K562 (cell line): ENCODE results near the gene NKIRAS1. TPM values are rescaled to one million over a fixed set of nuclear protein-coding genes. Genes with fewer than 3 reads are reported as not detected.

Experiments
- ATAC-seq: fragments of 200-7000 bp; cut with Tn5 transposase; 3 replicates; pipeline ENCODE4 v1.9.1; 2020; ENCODE audit warnings: moderate library complexity
- BruUV-seq: library from RNA; stranded (reverse); fragments of 400-500 nt; replicated peaks from 2 replicates; lab custom pipeline; 2021; lab: Mats Ljungman, UMichigan
- CTCF ChIA-PET: fragments of 300-600 bp; formaldehyde crosslinking; extraction: SDS; loops from one replicate; lab custom pipeline; 2021; ENCODE audit warnings: low intra/inter-chr PET ratio; lab: Yijun Ruan, JAX
- POLR2A ChIA-PET: fragments of 300-600, 350-650 bp; sonication (Branson Sonifier 250); formaldehyde crosslinking; extraction: SDS; loops from one replicate; lab custom pipeline; 2021; ENCODE audit warnings: antibody characterized with exemption, inconsistent platforms; lab: Yijun Ruan, JAX
- DNase-seq, 4 experiments: peaks; one replicate each; pipeline versions ENCODE4 v3.0.0 to v3.0.0-alpha.2; 2011 to 2018; ENCODE audit warnings: low spot score in 3 of 4, mixed read lengths in 3 of 4; ENCODE audit errors: extremely low read depth in 1 of 4
- FAIRE-seq: peaks from 2 replicates; lab custom pipeline; 2011; peaks lifted over from hg19 to GRCh38; lab: Jason Lieb, UNC
- H2AFZ ChIP-seq: 2 replicates; pipeline ENCODE4 v1.6.0; 2011; ENCODE audit warnings: low read depth, low read length, control low read depth, inconsistent platforms
- H3K27ac ChIP-seq: fragments of 200-600 bp; 3 replicates; pipeline ENCODE4 v1.8.0; 2011; ENCODE audit warnings: low read depth, mild to moderate bottlenecking, control low read depth, inconsistent platforms, low read length, moderate library complexity, mixed read lengths; ENCODE audit errors: extremely low read depth
- H3K27me3 ChIP-seq, 2 experiments: fragments of 300-600 bp in 1 of 2; 2 replicates in 1 of 2; 3 replicates in 1 of 2; pipeline versions ENCODE4 v1.6.0 to v1.8.0; 2011; ENCODE audit warnings: inconsistent platforms in 2 of 2, low read length in 2 of 2, mild to moderate bottlenecking in 1 of 2, mixed read lengths in 1 of 2, moderate library complexity in 1 of 2; ENCODE audit not compliant: control insufficient read depth in 2 of 2, insufficient read depth in 2 of 2
- H3K36me3 ChIP-seq: fragments of 300-600 bp; 3 replicates; pipeline ENCODE4 v1.8.0; 2011; ENCODE audit warnings: mild to moderate bottlenecking, low read length, inconsistent platforms; ENCODE audit not compliant: control insufficient read depth, insufficient read depth
- H3K4me1 ChIP-seq, 2 experiments: fragments of 200-600 bp in 1 of 2; replicated peaks in 1 of 2; 2 replicates in 1 of 2; 3 replicates in 1 of 2; pipeline versions ENCODE4 v1.5.1 to v1.8.0; 2011; ENCODE audit warnings: inconsistent platforms in 2 of 2, low read length in 2 of 2, mild to moderate bottlenecking in 1 of 2, mixed read lengths in 1 of 2, moderate library complexity in 1 of 2; ENCODE audit not compliant: control insufficient read depth in 2 of 2, insufficient read depth in 2 of 2
- H3K4me2 ChIP-seq: 2 replicates; pipeline ENCODE4 v1.6.1; 2011; ENCODE audit warnings: low read length, control low read depth, inconsistent platforms, mixed read lengths; ENCODE audit not compliant: insufficient read depth
- H3K4me3 ChIP-seq: fragments of 200-600 bp; sonication (generic), shearing (Covaris generic); 2 replicates; pipeline ENCODE4 v1.5.1; 2016; ENCODE audit warnings: control low read depth, inconsistent platforms
- H3K79me2 ChIP-seq: fragments of 200-600 bp; 3 replicates; pipeline ENCODE4 v1.8.0; 2011; ENCODE audit warnings: low read length, inconsistent platforms; ENCODE audit not compliant: control insufficient read depth, insufficient read depth
- H3K9ac ChIP-seq, 2 experiments: 2 replicates each; pipeline versions ENCODE4 v1.6.0 to v1.6.1; 2011; ENCODE audit warnings: low read depth in 2 of 2, low read length in 2 of 2, control low read depth in 1 of 2, inconsistent platforms in 1 of 2, mild to moderate bottlenecking in 1 of 2, mixed read lengths in 1 of 2; ENCODE audit not compliant: insufficient read depth in 1 of 2
- H3K9me1 ChIP-seq: one replicate; pipeline ENCODE4 v1.6.0; 2011; ENCODE audit warnings: inconsistent platforms, mild to moderate bottlenecking, low read length, moderate library complexity; ENCODE audit not compliant: control insufficient read depth, insufficient read depth
- H3K9me3 ChIP-seq: replicated peaks from 2 replicates; pipeline ENCODE4 v1.5.1; 2011; ENCODE audit warnings: low read depth, low read length, inconsistent platforms; ENCODE audit not compliant: control insufficient read depth, insufficient read depth
- H4K20me1 ChIP-seq: replicated peaks from 2 replicates; pipeline ENCODE4 v1.6.1; 2011; ENCODE audit warnings: low read length, inconsistent platforms, mixed read lengths; ENCODE audit not compliant: control insufficient read depth, insufficient read depth
- ATF3 ChIP-seq, 2 experiments: fragments of 450-650 bp in 1 of 2; sonication (generic) in 1 of 2; formaldehyde crosslinking in 1 of 2; IDR thresholded peaks in 1 of 2; conservative IDR thresholded peaks in 1 of 2; 2 replicates each; pipeline versions ENCODE4 v1.6.1 to v1.8.1; 2016 to 2023; ENCODE audit warnings: mild to moderate bottlenecking in 2 of 2, moderate library complexity in 2 of 2, inconsistent platforms in 1 of 2, missing genetic modification reagents in 1 of 2
- CBX8 ChIP-seq: fragments of 200-600 bp; sonication (generic); IDR thresholded peaks from 2 replicates; pipeline ENCODE4 v1.6.1; 2012; ENCODE audit warnings: borderline replicate concordance, mixed run types, low read depth, mild to moderate bottlenecking, moderate library complexity, mixed read lengths, low read length, control low read depth, inconsistent platforms; ENCODE audit not compliant: poor library complexity, severe bottlenecking; ENCODE audit errors: extremely low read depth
- GTF2B ChIP-seq: IDR thresholded peaks from 2 replicates; pipeline ENCODE4 v1.6.1; 2011; ENCODE audit not compliant: insufficient read length; ENCODE audit errors: extremely low read depth
- HSF4 ChIP-seq: fragments of 250-450 bp; sonication (Bioruptor Pico); IDR thresholded peaks from 2 replicates; pipeline ENCODE4 v2.1.2; 2022; ENCODE audit warnings: mild to moderate bottlenecking, moderate library complexity, borderline replicate concordance
- IRF2 ChIP-seq: sonication (generic); formaldehyde crosslinking; IDR thresholded peaks from 2 replicates; pipeline ENCODE4 v1.8.1; 2022; ENCODE audit warnings: mild to moderate bottlenecking, missing genetic modification reagents
- MITF ChIP-seq: IDR thresholded peaks from 2 replicates; pipeline ENCODE4 v1.6.1; 2014; ENCODE audit warnings: antibody characterized with exemption
- MTA2 ChIP-seq: fragments of 450-650 bp; IDR thresholded peaks from 2 replicates; pipeline ENCODE4 v1.6.1; 2016; ENCODE audit warnings: low read depth
- POLR2AphosphoS5 ChIP-seq: IDR thresholded peaks from 2 replicates; pipeline ENCODE4 v1.6.1; 2011; ENCODE audit warnings: mild to moderate bottlenecking, low read depth, low read length, moderate library complexity; ENCODE audit not compliant: control insufficient read depth, insufficient read depth
- TRIM28 ChIP-seq: fragments of 450-650 bp; IDR thresholded peaks from 2 replicates; pipeline ENCODE4 v1.6.1; 2017
- ZBTB12 ChIP-seq: fragments of 250-450 bp; sonication (Bioruptor Pico); IDR thresholded peaks from 2 replicates; pipeline ENCODE4 v1.4.0; 2020
- ZFX ChIP-seq: sonication (generic); formaldehyde crosslinking; IDR thresholded peaks from 2 replicates; pipeline ENCODE4 v1.8.0; 2022; ENCODE audit warnings: mild to moderate bottlenecking, missing genetic modification reagents, moderate library complexity
- ZNF184 ChIP-seq: sonication (generic); formaldehyde crosslinking; IDR thresholded peaks from 2 replicates; pipeline ENCODE4 v1.5.0; 2020; ENCODE audit warnings: missing genetic modification reagents
- ZNF217 ChIP-seq: sonication (generic); formaldehyde crosslinking; IDR thresholded peaks from 2 replicates; pipeline ENCODE4 v1.8.0; 2022; ENCODE audit warnings: mild to moderate bottlenecking, missing genetic modification reagents
- WGBS: fragments of 100-300 bp; shearing (Covaris generic); methylation state at CpG from one replicate; pipeline ENCODE4 v1.1.6; 2016; ENCODE audit warnings: low coverage, mixed read lengths; ENCODE audit not compliant: insufficient coverage; ENCODE audit errors: missing lambda C conversion rate; 5-methylcytosine and 5-hydroxymethylcytosine counted together
- in situ Hi-C: fragments of 300-500 bp; cut with MboI; formaldehyde crosslinking; loops from 4 replicates; pipeline ENCODE4 v1.15.0; 2018; ENCODE audit warnings: inconsistent platforms, mixed read lengths
- intact Hi-C: fragments of 100-400 bp; cut with micrococcal nuclease; formaldehyde crosslinking; loops from 2 replicates; pipeline ENCODE4 v1.14.2; 2022
- polyA plus RNA-seq, 8 experiments: library from polyadenylated mRNA; depleted of rRNA in 4 of 8; stranded (reverse) in 5 of 8; unstranded in 3 of 8; fragments of >200 nt; fragmentation: Nextera tagmentation in 2 of 8; fragmentation: Illumina TruSeq in 1 of 8; extraction: Ambion mirVana in 2 of 8; extraction: Trizol in 1 of 8; gene quantifications; 2 replicates each; pipeline versions ENCODE4 v1.2.1 to v1.2.3, GENCODE V29; 2011 to 2014; ENCODE audit warnings: inconsistent platforms in 1 of 8, missing spikeins in 1 of 8
- total RNA-seq, 7 experiments: library from RNA; depleted of rRNA in 6 of 7; stranded (reverse); fragments of >200 nt in 6 of 7; fragmentation: Illumina TruSeq in 2 of 7; extraction: Trizol in 2 of 7; gene quantifications; 2 replicates each; pipeline versions ENCODE4 v1.2.1 to v1.2.3, GENCODE V29; 2011 to 2021; ENCODE audit warnings: low replicate concordance in 1 of 7

The NKIRAS1 gene
- total and polyA plus RNA-seq, 9 of the 15 experiments (the other 6 are each of a cell fraction or from before 2014, with no cell fraction given): 5.1 to 10.3 (median 6.3) TPM

GRCh38 chr3:23966328-23966727 lies 49.5 kb upstream of the NKIRAS1 start (continued):
- TF ChIP-seq TRIM28: no peak
- TF ChIP-seq IRF2 (CRISPR knock-in tag): no peak

- FAIRE-seq (no peak), ATAC-seq (no peak), DNase-seq (no peak)
- in situ Hi-C loops (no loop called here), intact Hi-C loops (no loop called here)
- no peaks in the 10 kb centered on the region for H3K9me1 ChIP-seq
- BruUV-seq: no TSS peak
- no peak overlapping the region for H3K27ac ChIP-seq
- POLR2A ChIA-PET: interaction anchor here (1.0 to 1.6 kb wide), 2 partner anchors 16 to 47 kb away, joined by 3 to 4 read pairs; no protein-coding TSS in a partner anchor
- H4K20me1 ChIP-seq: no peaks in the 10 kb centered on the region
- no peak overlapping the region for H2AFZ ChIP-seq
- no peak overlapping the region for H3K4me2 ChIP-seq
- no peak overlapping the region for H3K9ac ChIP-seq
- H3K4me1 ChIP-seq: no peaks in the 10 kb centered on the region
- H3K79me2 ChIP-seq: no peaks in the 10 kb centered on the region
- H3K4me3 ChIP-seq: no peak overlapping the region
- no peaks in the 10 kb centered on the region for H3K27me3 ChIP-seq
- 62% methylated on average over 3 of the region's 3 CpGs for WGBS
- peaks cover 3% of the 10 kb centered on the region; the same call in 1 of the 3 replicates for H3K36me3 ChIP-seq
- CTCF ChIA-PET: no interaction called here
- H3K9me3 ChIP-seq: no peaks in the 10 kb centered on the region
- TF ChIP-seq GTF2B (no peak), ZBTB12 (CRISPR knock-in tag) (no peak), POLR2AphosphoS5 (no peak), ZNF184 (no peak), ZFX (CRISPR knock-in tag) (no peak), HSF4 (no peak), MTA2 (no peak), CBX8 (no peak), ATF3 (IDR thresholded peaks at IDR 0.05) (no peak), ATF3 (CRISPR knock-in tag; conservative IDR thresholded peaks at IDR 0.05) (no peak), MITF (no peak), ZNF217 (CRISPR knock-in tag) (no peak)
Measured at GRCh38 chr3:23964537-23965235, 47.9 kb upstream of the NKIRAS1 start.
